ENCODE measurements around the gene CSF1.

- TF ChIP-seq CTCF (IDR thresholded peaks at IDR 0.05; ENCODE audit: borderline replicate concordance, extremely low read depth, low read length, poor library complexity, severe bottlenecking), result no peak
- no peak for TF ChIP-seq EZH2 (IDR thresholded peaks at IDR 0.05; ENCODE audit: borderline replicate concordance, low read depth, low read length, severe bottlenecking)
Observed at GRCh38 chr1:109922326-109922725, 11.7 kb downstream of the CSF1 start.
